Karpas-422 (cell line): ENCODE measurements around the gene RNF208. TPM values are rescaled to one million over a fixed set of nuclear protein-coding genes. Genes with fewer than 3 reads are reported as not detected.
A peak's percentile ranks its signal among the peaks of the same experiment; 100 is the strongest.

ENCODE experiments used
- DNase-seq: peaks from one replicate; pipeline ENCODE4 v3.0.0-alpha.2; 2015
- H2AFZ ChIP-seq: fragments of 200-600 bp; sonication (generic); 2 replicates; pipeline ENCODE4 v1.6.1; 2014; ENCODE audit warnings: antibody characterized with exemption, low read length, mixed read lengths
- H3K27ac ChIP-seq: fragments of 200-600 bp; sonication (generic); 2 replicates; pipeline ENCODE4 v1.5.1; 2014; ENCODE audit warnings: mild to moderate bottlenecking, low read length, moderate library complexity
- H3K27me3 ChIP-seq: fragments of 200-600 bp; sonication (generic); 2 replicates; pipeline ENCODE4 v1.6.1; 2014; ENCODE audit warnings: low read length, mixed read lengths
- H3K36me3 ChIP-seq: fragments of 200-600 bp; sonication (generic); 2 replicates; pipeline ENCODE4 v1.6.1; 2014; ENCODE audit warnings: low read length, mixed read lengths; ENCODE audit not compliant: insufficient read depth
- H3K4me1 ChIP-seq: fragments of 200-600 bp; sonication (generic); 2 replicates; pipeline ENCODE4 v1.6.1; 2014; ENCODE audit warnings: mild to moderate bottlenecking, low read length, mixed read lengths
- H3K4me2 ChIP-seq: fragments of 200-600 bp; sonication (generic); 2 replicates; pipeline ENCODE4 v1.6.1; 2014; ENCODE audit warnings: low read length, low read depth, mild to moderate bottlenecking; ENCODE audit not compliant: poor library complexity, severe bottlenecking
- H3K4me3 ChIP-seq: fragments of 200-600 bp; sonication (generic); 2 replicates; pipeline ENCODE4 v1.5.1; 2014; ENCODE audit warnings: mild to moderate bottlenecking, antibody characterized with exemption, low read length, mixed read lengths
- H3K79me2 ChIP-seq: fragments of 200-600 bp; sonication (generic); 2 replicates; pipeline ENCODE4 v1.6.1; 2014; ENCODE audit warnings: mild to moderate bottlenecking, low read length, mixed read lengths
- H3K9ac ChIP-seq: fragments of 200-600 bp; sonication (generic); 2 replicates; pipeline ENCODE4 v1.6.0; 2014; ENCODE audit warnings: low read length
- H3K9me2 ChIP-seq: fragments of 200-600 bp; sonication (generic), shearing (Covaris generic); replicated peaks from 2 replicates; pipeline ENCODE4 v1.6.0; 2014; ENCODE audit warnings: mild to moderate bottlenecking, low read length, moderate library complexity; ENCODE audit not compliant: insufficient read depth
- H3K9me3 ChIP-seq: fragments of 300-700, 200-600 bp; sonication (generic); 2 replicates; pipeline ENCODE4 v1.6.1; 2014; ENCODE audit warnings: low read length, mixed read lengths
- H4K20me1 ChIP-seq: fragments of 200-600 bp; sonication (generic); 2 replicates; pipeline ENCODE4 v1.6.1; 2014; ENCODE audit warnings: mild to moderate bottlenecking, antibody characterized with exemption, low read length, low read depth; ENCODE audit not compliant: insufficient read depth
- total RNA-seq: library from RNA; depleted of rRNA; stranded (reverse); fragments of >200 nt; shearing (Covaris generic); gene quantifications from 2 replicates; pipeline ENCODE4 v1.2.3, GENCODE V29; 2014; ENCODE audit warnings: low replicate concordance

RNF208 gene
- total RNA-seq, 1 experiment from 2014 or later: 0.26 TPM

DNA sequence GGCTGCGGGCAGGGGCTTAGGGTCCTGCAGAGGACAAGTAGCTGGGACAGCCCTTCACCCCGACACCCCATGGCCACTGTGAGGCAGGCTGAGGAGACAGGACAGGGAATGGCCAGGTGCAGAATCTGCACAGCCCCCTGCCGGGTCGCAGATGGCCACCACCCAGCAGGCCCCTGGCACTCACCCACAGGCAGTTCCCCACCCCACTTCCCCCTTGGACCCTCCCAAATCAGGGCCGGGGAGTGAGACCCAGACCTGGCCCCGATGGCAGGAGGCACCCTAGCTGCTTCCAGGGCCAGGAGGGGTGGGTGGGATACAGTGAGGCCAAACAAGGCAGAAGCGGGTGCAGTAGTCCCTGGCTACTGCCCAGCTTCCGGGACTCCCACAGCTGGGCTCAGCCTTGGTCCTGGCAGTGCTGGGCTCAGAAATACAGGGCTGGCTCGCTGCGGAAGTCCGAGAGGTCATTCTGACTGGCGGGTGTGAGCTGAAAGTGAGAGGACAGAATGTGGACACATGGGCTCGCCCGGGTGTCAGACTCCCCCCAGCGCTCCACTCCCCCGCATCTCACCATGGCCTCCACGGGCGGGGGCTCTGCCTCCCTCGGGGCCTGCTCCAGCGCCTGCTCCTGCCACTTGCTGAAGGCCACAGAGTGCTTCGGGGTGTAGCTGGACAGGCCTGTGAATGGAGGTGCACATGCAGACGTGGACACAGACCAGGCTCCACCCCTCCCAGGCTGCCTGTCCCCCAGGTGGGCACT is 30.2 kb downstream of the RNF208 start:
- no peaks in the 10 kb centered on the region for H3K27me3 ChIP-seq
- H3K27ac ChIP-seq: no peak overlapping the region
- no peaks in the 10 kb centered on the region for H3K9me2 ChIP-seq
- H3K4me2 ChIP-seq: no peak overlapping the region
- H4K20me1 ChIP-seq: peaks cover 26% of the 10 kb centered on the region
- no peaks in the 10 kb centered on the region for H3K36me3 ChIP-seq
- H3K4me3 ChIP-seq: no peak overlapping the region
- H3K9me3 ChIP-seq: no peaks in the 10 kb centered on the region
- H3K79me2 ChIP-seq: peaks cover 46% of the 10 kb centered on the region
- H3K4me1 ChIP-seq: peaks cover 28% of the 10 kb centered on the region
- no peak overlapping the region for H2AFZ ChIP-seq
- H3K9ac ChIP-seq: no peak overlapping the region
- no peak for DNase-seq

DNA sequence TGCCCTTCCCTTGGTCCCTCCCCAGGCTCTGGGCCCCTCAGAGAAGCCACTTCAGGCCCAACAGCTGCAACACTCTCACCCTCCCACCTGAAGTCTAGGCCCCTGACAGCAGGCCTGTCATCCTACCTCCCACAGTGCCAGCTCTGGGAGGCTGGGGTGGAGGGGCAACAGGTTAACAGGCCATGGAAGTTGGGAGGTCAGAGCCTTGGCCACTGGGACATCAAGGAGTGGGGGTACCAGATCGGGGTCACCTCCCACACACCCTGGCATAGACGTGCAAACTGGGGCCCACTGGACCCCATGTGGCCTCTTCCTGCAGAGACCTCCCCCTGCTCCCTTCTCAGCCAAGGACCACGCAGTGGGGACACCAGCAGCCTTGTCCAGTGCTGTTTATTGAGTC is 30.8 kb downstream of the RNF208 start:
- Histone ChIP-seq H3K4me1 (peaks cover 32% of the 10 kb centered on the region), H3K4me2 (peak overlapping the region; percentile 77), H3K36me3 (no peaks in the 10 kb centered on the region), H3K9me2 (no peaks in the 10 kb centered on the region), H3K79me2 (peaks cover 44% of the 10 kb centered on the region), H3K4me3 (no peak overlapping the region), H2AFZ (no peak overlapping the region), H4K20me1 (peaks cover 26% of the 10 kb centered on the region), H3K9ac (no peak overlapping the region), H3K27me3 (no peaks in the 10 kb centered on the region), H3K9me3 (no peaks in the 10 kb centered on the region), H3K27ac (no peak overlapping the region)
- DNase-seq: peak; percentile 41

DNA sequence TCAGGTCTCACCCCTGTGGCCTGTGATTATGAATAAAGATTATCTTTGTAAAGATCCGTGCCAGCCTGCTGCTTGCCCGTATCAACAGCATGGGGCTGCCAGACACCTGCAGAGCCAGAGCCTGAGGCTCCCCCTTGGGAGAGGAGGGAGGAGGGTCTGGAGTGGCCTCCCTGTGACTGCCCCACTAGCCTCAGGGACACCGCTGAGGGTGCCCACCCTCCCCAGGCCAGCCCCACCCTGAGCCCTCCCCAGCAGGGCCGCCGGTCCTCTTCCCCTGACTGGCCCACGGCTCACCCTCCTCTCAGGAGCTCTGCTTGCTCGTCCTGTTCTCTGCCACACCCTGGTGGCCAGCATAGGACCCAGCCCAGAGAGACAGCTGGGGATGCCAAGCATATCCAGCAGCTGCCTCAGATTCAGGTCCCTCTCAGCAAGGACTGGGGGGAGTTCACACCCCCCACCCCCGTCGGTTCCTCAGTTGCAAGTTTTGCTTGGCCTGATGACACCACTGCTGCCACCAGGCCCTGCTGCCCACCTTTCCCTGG is 31.7 kb downstream of the RNF208 start:
- H2AFZ ChIP-seq: no peak overlapping the region
- H3K9me2 ChIP-seq: no peaks in the 10 kb centered on the region
- peaks cover 32% of the 10 kb centered on the region for H3K4me1 ChIP-seq
- peaks cover 24% of the 10 kb centered on the region for H4K20me1 ChIP-seq
- peak overlapping the region; percentile 86 for H3K9ac ChIP-seq
- H3K4me2 ChIP-seq: peak overlapping the region; percentile 77
- peak; percentile 60 for DNase-seq
- no peak overlapping the region for H3K27ac ChIP-seq
- no peaks in the 10 kb centered on the region for H3K9me3 ChIP-seq
- H3K4me3 ChIP-seq: peak overlapping the region; percentile 87
- H3K27me3 ChIP-seq: no peaks in the 10 kb centered on the region
- no peaks in the 10 kb centered on the region for H3K36me3 ChIP-seq
- peaks cover 41% of the 10 kb centered on the region for H3K79me2 ChIP-seq

DNA sequence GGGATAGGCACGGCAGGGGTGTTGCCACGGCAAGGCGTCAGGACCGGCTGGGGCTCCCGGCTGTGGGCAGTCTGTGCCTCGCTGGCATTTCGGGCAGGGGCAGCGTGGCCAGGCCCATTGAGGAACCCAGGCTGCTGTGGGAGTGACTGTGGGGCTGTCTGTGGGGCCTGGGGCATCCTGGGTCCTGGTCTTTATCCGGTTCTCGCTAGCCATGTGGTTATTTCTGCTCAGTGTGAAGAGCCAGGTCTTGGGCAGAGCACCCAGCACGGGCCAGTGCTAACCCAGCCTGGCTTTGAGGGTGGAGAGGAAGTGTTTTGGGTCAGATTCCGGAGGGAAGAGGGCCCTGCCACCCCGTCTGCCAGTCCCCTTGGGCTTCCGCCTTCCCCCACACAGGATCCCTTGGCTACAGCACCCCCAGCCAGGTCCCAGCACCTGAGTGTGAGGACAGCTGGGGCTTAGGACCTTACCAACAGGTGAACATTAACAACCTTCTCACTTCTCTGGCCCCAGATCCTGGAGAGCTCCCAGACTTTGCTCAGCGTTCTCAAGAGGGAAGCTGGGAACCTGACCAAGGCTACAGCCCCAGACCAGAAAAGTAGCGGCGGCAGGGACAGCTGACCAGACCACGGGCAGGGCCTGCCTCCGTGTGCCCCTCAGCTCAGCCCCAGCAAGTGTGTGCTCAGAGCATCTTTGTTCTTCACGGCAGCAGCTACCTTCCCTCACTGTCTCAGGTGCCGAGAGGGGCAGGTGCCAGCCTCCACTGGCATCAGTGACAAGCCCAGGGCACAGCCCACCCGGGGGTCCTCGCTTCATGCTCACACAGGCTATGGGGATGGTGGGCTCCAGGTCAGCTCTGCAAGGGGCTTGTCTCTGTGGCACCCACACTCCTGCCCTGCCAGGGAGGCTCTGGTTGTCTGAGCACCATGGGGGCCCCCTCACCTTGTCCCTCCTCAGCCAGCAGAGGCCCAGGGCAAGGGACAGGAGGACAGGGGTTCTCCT is 32.4 kb downstream of the RNF208 start:
- no peak for DNase-seq
- Histone ChIP-seq H3K79me2 (peaks cover 34% of the 10 kb centered on the region), H3K4me2 (peak overlapping the region; percentile 77), H3K36me3 (no peaks in the 10 kb centered on the region), H3K4me1 (peaks cover 32% of the 10 kb centered on the region), H3K27ac (peak overlapping the region; percentile 75), H3K9me3 (no peaks in the 10 kb centered on the region), H3K9ac (peak overlapping the region; percentile 86), H3K27me3 (no peaks in the 10 kb centered on the region), H3K4me3 (peak overlapping the region; percentile 87), H2AFZ (no peak overlapping the region), H3K9me2 (no peaks in the 10 kb centered on the region), H4K20me1 (peaks cover 22% of the 10 kb centered on the region)

DNA sequence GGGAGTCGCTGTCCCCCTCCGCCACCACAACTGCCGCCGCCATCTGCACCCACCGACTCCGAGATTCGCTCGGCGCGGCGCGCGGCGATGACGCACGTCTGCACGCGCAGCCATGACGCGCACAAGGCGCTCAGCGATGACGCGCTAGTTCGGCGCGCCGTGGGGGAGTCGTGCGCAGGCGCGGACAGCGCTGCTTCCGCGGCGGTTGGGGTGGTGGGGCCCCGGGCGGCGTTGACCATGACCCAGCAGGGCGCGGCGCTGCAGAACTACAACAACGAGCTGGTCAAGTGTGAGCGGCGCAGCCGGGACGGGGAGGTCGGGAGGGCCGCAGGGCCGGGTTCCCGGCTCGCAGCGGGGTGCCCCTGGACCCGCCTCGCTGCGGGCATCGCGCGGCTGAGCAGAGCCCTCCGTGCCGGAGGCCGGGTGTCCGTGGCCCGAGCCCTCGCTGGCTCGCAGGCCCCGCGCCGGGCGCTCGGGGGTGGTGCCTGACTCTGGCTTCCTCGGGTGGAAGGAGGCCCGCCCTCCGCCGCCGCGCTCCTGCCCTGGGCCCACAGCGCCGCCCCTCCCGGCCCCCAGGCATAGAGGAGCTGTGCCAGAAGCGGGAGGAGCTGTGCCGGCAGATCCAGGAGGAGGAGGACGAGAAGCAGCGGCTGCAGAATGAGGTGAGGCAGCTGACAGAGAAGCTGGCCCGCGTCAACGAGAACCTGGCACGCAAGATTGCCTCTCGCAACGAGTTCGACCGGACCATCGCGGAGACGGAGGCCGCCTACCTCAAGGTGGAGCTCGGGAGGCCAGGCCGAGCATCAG is 33.3 kb downstream of the RNF208 start, which contains the start of the genes ANAPC2 and SSNA1:
Gene ANAPC2 (minus strand): TSS at position 71 of the 807 bp plus-strand sequence. CDS start 28 bp downstream, at position 43.
Gene SSNA1 (plus strand): TSS at position 187 of the 807 bp plus-strand sequence. CDS start 51 bp downstream, at position 238.
- peak within 1 kb of the TSS; percentile 87 for H3K4me3 ChIP-seq
- peaks cover 22% of the 10 kb centered on the region for H4K20me1 ChIP-seq
- no peaks in the 10 kb centered on the region for H3K36me3 ChIP-seq
- H3K79me2 ChIP-seq: peaks cover 33% of the 10 kb centered on the region
- H3K9me2 ChIP-seq: no peaks in the 10 kb centered on the region
- no peaks in the 10 kb centered on the region for H3K9me3 ChIP-seq
- H3K4me1 ChIP-seq: peaks cover 32% of the 10 kb centered on the region
- H3K27ac ChIP-seq: peak within 1 kb of the TSS; percentile 75
- H3K4me2 ChIP-seq: peak within 1 kb of the TSS; percentile 77
- DNase-seq: peak; percentile 98
- peak within 1 kb of the TSS; percentile 86 for H3K9ac ChIP-seq
- no peaks in the 10 kb centered on the region for H3K27me3 ChIP-seq
- H2AFZ ChIP-seq: no peak within 1 kb of the TSS

DNA sequence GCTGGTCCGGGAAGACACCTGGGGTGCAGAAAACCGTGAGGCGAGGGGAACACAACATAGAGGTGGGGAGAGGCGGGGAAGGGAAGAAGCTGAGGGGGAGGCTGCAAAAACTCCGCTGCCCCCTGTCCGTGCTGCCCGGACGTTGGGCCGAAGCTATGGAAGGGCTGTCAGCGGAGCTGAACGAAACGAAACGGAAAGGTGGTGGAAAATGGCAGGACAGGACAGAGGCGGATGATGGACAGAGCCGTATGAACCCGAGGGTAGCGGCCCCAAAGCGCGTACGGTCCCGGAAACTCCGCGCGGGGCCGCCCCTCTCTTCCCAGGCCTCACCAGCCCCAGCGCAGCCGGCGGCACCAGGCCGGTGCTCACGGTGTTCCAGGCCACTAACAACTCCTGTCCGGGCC is 34.0 kb downstream of the RNF208 start:
- Histone ChIP-seq H3K4me1 (peaks cover 32% of the 10 kb centered on the region), H2AFZ (no peak overlapping the region), H3K36me3 (no peaks in the 10 kb centered on the region), H3K9me2 (no peaks in the 10 kb centered on the region), H3K9me3 (no peaks in the 10 kb centered on the region), H3K4me3 (peak overlapping the region; percentile 87), H3K27me3 (no peaks in the 10 kb centered on the region), H3K9ac (peak overlapping the region; percentile 86), H3K4me2 (peak overlapping the region; percentile 77), H3K27ac (no peak overlapping the region), H3K79me2 (peaks cover 33% of the 10 kb centered on the region), H4K20me1 (peaks cover 22% of the 10 kb centered on the region)
- DNase-seq: peak; percentile 40

DNA sequence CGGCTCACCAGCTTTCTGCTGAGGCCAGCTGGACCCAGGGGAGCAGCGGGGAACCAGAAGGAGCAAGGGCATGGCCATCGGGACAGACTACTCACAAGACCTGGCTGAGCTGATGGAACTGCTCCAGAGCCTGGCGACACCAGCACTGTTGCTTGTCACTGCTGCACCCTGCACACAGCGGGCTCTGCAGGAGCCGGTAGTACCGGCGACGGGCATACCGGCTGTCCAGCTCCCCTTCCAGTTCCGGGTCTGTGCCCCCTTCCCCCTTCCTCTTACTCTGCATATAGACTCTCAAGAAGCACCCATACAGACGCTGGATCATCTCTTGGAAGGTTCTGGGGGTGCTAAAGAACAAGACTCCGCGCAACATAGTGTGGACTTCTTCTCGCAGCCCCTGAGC is 34.7 kb downstream of the RNF208 start:
- no peaks in the 10 kb centered on the region for H3K9me2 ChIP-seq
- H3K27ac ChIP-seq: no peak overlapping the region
- no peak overlapping the region for H2AFZ ChIP-seq
- H3K79me2 ChIP-seq: peaks cover 33% of the 10 kb centered on the region
- H4K20me1 ChIP-seq: peaks cover 22% of the 10 kb centered on the region
- no peaks in the 10 kb centered on the region for H3K9me3 ChIP-seq
- no peaks in the 10 kb centered on the region for H3K27me3 ChIP-seq
- H3K9ac ChIP-seq: peak overlapping the region; percentile 86
- peak overlapping the region; percentile 87 for H3K4me3 ChIP-seq
- DNase-seq: no peak
- peaks cover 32% of the 10 kb centered on the region for H3K4me1 ChIP-seq
- peak overlapping the region; percentile 77 for H3K4me2 ChIP-seq
- no peaks in the 10 kb centered on the region for H3K36me3 ChIP-seq
